IPS-11a (cell line): Measurements from ENCODE around the gene TBC1D28.
"Not testable (repeated sequence)": the region's sequence is repeated elsewhere in the genome, so short reads cannot be mapped to it uniquely, and the experiment has no call there.

Experiments
- H3K4me3 ChIP-seq: one replicate; pipeline ENCODE4 v1.5.1; 2013; ENCODE audit warnings: low read depth, low read length, control low read depth

TBC1D28 gene

GRCh38 chr17:18617613-18618012 is 26.6 kb downstream of the TBC1D28 start:
- not testable (repeated sequence) for H3K4me3 ChIP-seq

DNA sequence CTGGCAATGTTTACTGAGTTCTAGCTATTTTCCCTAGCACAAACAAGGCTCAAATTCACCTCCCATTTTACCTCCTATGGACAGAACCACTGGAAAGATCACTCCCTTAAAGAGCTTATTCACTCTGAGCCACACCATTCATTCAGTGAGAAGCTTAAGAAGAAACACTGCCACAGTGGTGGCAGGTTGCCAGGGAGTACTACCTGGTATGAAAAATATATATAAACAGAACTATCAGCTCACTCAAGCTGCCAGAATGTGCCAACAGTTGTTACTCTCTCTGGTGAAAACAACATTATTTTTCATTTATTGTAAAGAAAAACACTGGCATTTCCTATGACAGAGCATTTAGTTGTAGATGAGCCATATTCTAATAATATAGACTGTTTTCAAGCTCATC is 31.2 kb downstream of the TBC1D28 start:
- not testable (repeated sequence) for H3K4me3 ChIP-seq

- H3K4me3 ChIP-seq, result not testable (repeated sequence)
These were observed 51.1 kb downstream of the TBC1D28 start for GRCh38 chr17:18593138-18593537.
